ENCODE results near the gene PRLR.

PRLR gene

DNA sequence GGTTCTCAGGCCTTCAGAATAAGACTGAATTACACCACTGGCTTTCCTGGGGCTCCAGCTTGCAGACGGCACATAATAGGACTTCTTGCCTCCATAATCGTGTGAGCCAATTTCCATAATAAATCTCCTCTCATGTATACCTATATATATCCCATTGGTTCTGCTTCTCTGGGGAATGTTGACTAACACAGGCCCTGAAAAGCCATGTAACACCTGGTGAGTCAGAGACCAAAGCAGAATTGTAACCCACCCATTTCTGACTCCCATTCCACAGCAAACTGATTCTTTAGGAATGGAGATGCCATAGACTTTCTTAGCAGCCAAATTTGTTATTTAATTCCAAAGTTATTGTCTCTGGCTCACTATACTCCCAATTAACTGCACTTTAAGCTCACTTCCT, 97.1 kb downstream of the PRLR start:
- TF ChIP-seq, protein P1, sequence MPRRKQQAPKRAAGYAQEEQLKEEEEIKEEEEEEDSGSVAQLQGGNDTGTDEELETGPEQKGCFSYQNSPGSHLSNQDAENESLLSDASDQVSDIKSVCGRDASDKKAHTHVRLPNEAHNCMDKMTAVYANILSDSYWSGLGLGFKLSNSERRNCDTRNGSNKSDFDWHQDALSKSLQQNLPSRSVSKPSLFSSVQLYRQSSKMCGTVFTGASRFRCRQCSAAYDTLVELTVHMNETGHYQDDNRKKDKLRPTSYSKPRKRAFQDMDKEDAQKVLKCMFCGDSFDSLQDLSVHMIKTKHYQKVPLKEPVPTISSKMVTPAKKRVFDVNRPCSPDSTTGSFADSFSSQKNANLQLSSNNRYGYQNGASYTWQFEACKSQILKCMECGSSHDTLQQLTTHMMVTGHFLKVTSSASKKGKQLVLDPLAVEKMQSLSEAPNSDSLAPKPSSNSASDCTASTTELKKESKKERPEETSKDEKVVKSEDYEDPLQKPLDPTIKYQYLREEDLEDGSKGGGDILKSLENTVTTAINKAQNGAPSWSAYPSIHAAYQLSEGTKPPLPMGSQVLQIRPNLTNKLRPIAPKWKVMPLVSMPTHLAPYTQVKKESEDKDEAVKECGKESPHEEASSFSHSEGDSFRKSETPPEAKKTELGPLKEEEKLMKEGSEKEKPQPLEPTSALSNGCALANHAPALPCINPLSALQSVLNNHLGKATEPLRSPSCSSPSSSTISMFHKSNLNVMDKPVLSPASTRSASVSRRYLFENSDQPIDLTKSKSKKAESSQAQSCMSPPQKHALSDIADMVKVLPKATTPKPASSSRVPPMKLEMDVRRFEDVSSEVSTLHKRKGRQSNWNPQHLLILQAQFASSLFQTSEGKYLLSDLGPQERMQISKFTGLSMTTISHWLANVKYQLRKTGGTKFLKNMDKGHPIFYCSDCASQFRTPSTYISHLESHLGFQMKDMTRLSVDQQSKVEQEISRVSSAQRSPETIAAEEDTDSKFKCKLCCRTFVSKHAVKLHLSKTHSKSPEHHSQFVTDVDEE (CRISPR knock-in tag; IDR thresholded peaks at IDR 0.05): no peak
- TF ChIP-seq GLIS3 (CRISPR knock-in tag; IDR thresholded peaks at IDR 0.05) (no peak), TCF4 (CRISPR knock-in tag; IDR thresholded peaks at IDR 0.05; ENCODE audit: borderline replicate concordance) (no peak), OSR1 (CRISPR knock-in tag; IDR thresholded peaks at IDR 0.05) (no peak), ZNF8 (CRISPR knock-in tag; IDR thresholded peaks at IDR 0.05) (no peak), SNAI2 (CRISPR knock-in tag; IDR thresholded peaks at IDR 0.05) (no peak), ISL1 (CRISPR knock-in tag; IDR thresholded peaks at IDR 0.05) (no peak), BACH2 (CRISPR knock-in tag; IDR thresholded peaks at IDR 0.05; ENCODE audit: borderline replicate concordance) (no peak), ZFP3 (CRISPR knock-in tag; IDR thresholded peaks at IDR 0.05) (no peak), ESRRG (CRISPR knock-in tag; IDR thresholded peaks at IDR 0.05) (no peak), ZC3H10 (CRISPR knock-in tag; IDR thresholded peaks at IDR 0.05) (no peak)
- TF ChIP-seq, protein P2, sequence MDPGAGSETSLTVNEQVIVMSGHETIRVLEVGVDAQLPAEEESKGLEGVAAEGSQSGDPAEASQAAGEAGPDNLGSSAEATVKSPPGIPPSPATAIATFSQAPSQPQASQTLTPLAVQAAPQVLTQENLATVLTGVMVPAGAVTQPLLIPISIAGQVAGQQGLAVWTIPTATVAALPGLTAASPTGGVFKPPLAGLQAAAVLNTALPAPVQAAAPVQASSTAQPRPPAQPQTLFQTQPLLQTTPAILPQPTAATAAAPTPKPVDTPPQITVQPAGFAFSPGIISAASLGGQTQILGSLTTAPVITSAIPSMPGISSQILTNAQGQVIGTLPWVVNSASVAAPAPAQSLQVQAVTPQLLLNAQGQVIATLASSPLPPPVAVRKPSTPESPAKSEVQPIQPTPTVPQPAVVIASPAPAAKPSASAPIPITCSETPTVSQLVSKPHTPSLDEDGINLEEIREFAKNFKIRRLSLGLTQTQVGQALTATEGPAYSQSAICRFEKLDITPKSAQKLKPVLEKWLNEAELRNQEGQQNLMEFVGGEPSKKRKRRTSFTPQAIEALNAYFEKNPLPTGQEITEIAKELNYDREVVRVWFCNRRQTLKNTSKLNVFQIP (CRISPR knock-in tag; IDR thresholded peaks at IDR 0.05; ENCODE audit: borderline replicate concordance, low read depth): no peak
- TF ChIP-seq, protein P3, sequence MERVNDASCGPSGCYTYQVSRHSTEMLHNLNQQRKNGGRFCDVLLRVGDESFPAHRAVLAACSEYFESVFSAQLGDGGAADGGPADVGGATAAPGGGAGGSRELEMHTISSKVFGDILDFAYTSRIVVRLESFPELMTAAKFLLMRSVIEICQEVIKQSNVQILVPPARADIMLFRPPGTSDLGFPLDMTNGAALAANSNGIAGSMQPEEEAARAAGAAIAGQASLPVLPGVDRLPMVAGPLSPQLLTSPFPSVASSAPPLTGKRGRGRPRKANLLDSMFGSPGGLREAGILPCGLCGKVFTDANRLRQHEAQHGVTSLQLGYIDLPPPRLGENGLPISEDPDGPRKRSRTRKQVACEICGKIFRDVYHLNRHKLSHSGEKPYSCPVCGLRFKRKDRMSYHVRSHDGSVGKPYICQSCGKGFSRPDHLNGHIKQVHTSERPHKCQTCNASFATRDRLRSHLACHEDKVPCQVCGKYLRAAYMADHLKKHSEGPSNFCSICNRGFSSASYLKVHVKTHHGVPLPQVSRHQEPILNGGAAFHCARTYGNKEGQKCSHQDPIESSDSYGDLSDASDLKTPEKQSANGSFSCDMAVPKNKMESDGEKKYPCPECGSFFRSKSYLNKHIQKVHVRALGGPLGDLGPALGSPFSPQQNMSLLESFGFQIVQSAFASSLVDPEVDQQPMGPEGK (CRISPR knock-in tag; IDR thresholded peaks at IDR 0.05; ENCODE audit: borderline replicate concordance): no peak
- ATAC-seq: no peak

DNA sequence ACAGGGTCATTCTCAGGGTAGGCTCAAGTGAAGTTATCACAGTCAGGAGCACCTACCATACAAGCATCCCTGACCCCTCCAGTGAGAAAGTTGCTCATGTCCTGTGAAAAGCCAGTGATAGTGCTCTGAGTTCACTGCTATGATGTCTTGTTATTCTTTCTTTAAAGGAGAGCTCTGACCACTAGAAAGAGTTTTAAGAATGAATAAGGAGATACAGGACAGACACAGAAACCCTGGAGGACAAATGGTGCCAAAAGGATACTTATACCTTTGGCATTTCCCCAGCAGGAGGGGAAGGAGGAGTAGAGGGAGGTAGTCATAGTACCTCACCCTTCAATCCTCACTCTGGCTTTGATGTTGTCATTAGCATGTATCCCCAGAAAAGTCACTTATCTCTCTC, 98.6 kb downstream of the PRLR start:
- no peak for ATAC-seq
- TF ChIP-seq, protein P4, sequence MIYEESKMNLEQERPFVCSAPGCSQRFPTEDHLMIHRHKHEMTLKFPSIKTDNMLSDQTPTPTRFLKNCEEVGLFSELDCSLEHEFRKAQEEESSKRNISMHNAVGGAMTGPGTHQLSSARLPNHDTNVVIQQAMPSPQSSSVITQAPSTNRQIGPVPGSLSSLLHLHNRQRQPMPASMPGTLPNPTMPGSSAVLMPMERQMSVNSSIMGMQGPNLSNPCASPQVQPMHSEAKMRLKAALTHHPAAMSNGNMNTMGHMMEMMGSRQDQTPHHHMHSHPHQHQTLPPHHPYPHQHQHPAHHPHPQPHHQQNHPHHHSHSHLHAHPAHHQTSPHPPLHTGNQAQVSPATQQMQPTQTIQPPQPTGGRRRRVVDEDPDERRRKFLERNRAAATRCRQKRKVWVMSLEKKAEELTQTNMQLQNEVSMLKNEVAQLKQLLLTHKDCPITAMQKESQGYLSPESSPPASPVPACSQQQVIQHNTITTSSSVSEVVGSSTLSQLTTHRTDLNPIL (CRISPR knock-in tag; IDR thresholded peaks at IDR 0.05; ENCODE audit: low read depth): no peak
- no peak for TF ChIP-seq ZFP30 (CRISPR knock-in tag; IDR thresholded peaks at IDR 0.05)
- TF ChIP-seq ISL1 (CRISPR knock-in tag; IDR thresholded peaks at IDR 0.05): no peak
- no peak for TF ChIP-seq ZFP3 (CRISPR knock-in tag; IDR thresholded peaks at IDR 0.05)
- no peak for TF ChIP-seq BACH2 (CRISPR knock-in tag; IDR thresholded peaks at IDR 0.05; ENCODE audit: borderline replicate concordance)
- no peak for TF ChIP-seq ARNTL (CRISPR knock-in tag; IDR thresholded peaks at IDR 0.05; ENCODE audit: borderline replicate concordance, low read depth)
- no peak for TF ChIP-seq RARB (CRISPR knock-in tag; IDR thresholded peaks at IDR 0.05)
- TF ChIP-seq, protein P3 (CRISPR knock-in tag; IDR thresholded peaks at IDR 0.05; ENCODE audit: borderline replicate concordance): no peak
- no peak for TF ChIP-seq PPARA (CRISPR knock-in tag; IDR thresholded peaks at IDR 0.05; ENCODE audit: borderline replicate concordance)
- TF ChIP-seq, protein P2 (CRISPR knock-in tag; IDR thresholded peaks at IDR 0.05; ENCODE audit: borderline replicate concordance, low read depth): no peak
- TF ChIP-seq, protein P5, sequence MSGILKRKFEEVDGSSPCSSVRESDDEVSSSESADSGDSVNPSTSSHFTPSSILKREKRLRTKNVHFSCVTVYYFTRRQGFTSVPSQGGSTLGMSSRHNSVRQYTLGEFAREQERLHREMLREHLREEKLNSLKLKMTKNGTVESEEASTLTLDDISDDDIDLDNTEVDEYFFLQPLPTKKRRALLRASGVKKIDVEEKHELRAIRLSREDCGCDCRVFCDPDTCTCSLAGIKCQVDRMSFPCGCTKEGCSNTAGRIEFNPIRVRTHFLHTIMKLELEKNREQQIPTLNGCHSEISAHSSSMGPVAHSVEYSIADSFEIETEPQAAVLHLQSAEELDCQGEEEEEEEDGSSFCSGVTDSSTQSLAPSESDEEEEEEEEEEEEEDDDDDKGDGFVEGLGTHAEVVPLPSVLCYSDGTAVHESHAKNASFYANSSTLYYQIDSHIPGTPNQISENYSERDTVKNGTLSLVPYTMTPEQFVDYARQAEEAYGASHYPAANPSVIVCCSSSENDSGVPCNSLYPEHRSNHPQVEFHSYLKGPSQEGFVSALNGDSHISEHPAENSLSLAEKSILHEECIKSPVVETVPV (CRISPR knock-in tag; IDR thresholded peaks at IDR 0.05): no peak

Data from SK-N-SH treated with all-trans-retinoic acid at 6 μM for 48 hours (cell line).